ENCODE data around the gene MS4A1. TPM values are rescaled to one million over a fixed set of nuclear protein-coding genes. Genes with fewer than 3 reads are reported as not detected.

Gene MS4A1
- total and polyA plus RNA-seq, 2 experiments from 2014 or later: 0.23 TPM; not detected in 1

- TF ChIP-seq ZNF462 (CRISPR knock-in tag; IDR thresholded peaks at IDR 0.05): no peak
- no peak for TF ChIP-seq STAT1 (IDR thresholded peaks at IDR 0.05; ENCODE audit: unreplicated experiment)
These were observed 43.2 kb downstream of the MS4A1 start (continued) for GRCh38 chr11:60498853-60499252.

GRCh38 chr11:60500276-60500910 lies 44.7 kb downstream of the MS4A1 start:
- Mint-ChIP-seq H3K27ac (peak overlapping the region; percentile 94), H3K9me3 (peaks cover 4% of the 10 kb centered on the region; the same call in 1 of the 3 replicates), H3K4me3 (no peak overlapping the region; the same call in 2 of the 3 replicates), H3K27me3 (ENCODE audit: insufficient read depth, low read depth, poor library complexity) (peaks cover 3% of the 10 kb centered on the region), H3K4me1 (peaks cover 44% of the 10 kb centered on the region), H3K36me3 (ENCODE audit: low read depth) (peaks cover 18% of the 10 kb centered on the region)
- H2AFZ ChIP-seq: no peak overlapping the region
- H3K27me3 ChIP-seq (ENCODE audit: insufficient read depth): no peaks in the 10 kb centered on the region
- no peaks in the 10 kb centered on the region for H4K20me1 ChIP-seq (replicated peaks; ENCODE audit: insufficient read depth)
- no peaks in the 10 kb centered on the region for H3F3A ChIP-seq (replicated peaks; ENCODE audit: low read depth)
- peak; percentile 91 for ATAC-seq
- H3K4me3 ChIP-seq: no peak overlapping the region
- no peak overlapping the region for H3K4me2 ChIP-seq
- H3K36me3 ChIP-seq (ENCODE audit: insufficient read depth): no peaks in the 10 kb centered on the region
- TF ChIP-seq EZH2phosphoT487 (IDR thresholded peaks at IDR 0.05; ENCODE audit: unreplicated experiment) (no peak), ZNF114 (CRISPR knock-in tag; IDR thresholded peaks at IDR 0.05) (no peak), NANOG (IDR thresholded peaks at IDR 0.05; ENCODE audit: borderline replicate concordance) (peak; percentile 59; the same call in 1 of the 2 replicates)
- DNase-seq (ENCODE audit: low spot score): peak; percentile 83
- H3K27ac ChIP-seq (ENCODE audit: low read depth): peak overlapping the region; percentile 87
- no peaks in the 10 kb centered on the region for H3K79me2 ChIP-seq (replicated peaks; ENCODE audit: insufficient read depth)
- H3K4me1 ChIP-seq (ENCODE audit: insufficient read depth): peaks cover 13% of the 10 kb centered on the region
- H3K9me2 ChIP-seq (ENCODE audit: insufficient read depth): peaks cover 20% of the 10 kb centered on the region; the same call in 1 of the 2 replicates

All from GM23338 (cell line).